ENCODE measurements around the gene NRIP1.

NRIP1 gene

GRCh38 chr21:15063814-15064575 lies 805 bp downstream of the NRIP1 start:
- no peak for DNase-seq (ENCODE audit: low read depth in 2 of 2)

- DNase-seq (ENCODE audit: low read depth in 2 of 2) = peak; percentile 23 to 46
These were observed 1.6 kb downstream of the NRIP1 start for GRCh38 chr21:15063081-15063813.

GRCh38 chr21:15062606-15062965 lies 2.2 kb downstream of the NRIP1 start:
- DNase-seq (ENCODE audit: low read depth in 2 of 2) = no peak

GRCh38 chr21:15061747-15062605 lies 2.8 kb downstream of the NRIP1 start:
- no peak for DNase-seq (ENCODE audit: low read depth in 2 of 2)

GRCh38 chr21:15061279-15061678 lies 3.5 kb downstream of the NRIP1 start:
- DNase-seq (ENCODE audit: low read depth in 2 of 2) = no peak

- DNase-seq (ENCODE audit: low read depth in 2 of 2) = no peak
These were observed 4.1 kb downstream of the NRIP1 start for GRCh38 chr21:15060543-15061175.

- no peak for DNase-seq (ENCODE audit: low read depth in 2 of 2)
These were observed 5.4 kb downstream of the NRIP1 start for GRCh38 chr21:15059397-15059796.

GRCh38 chr21:15058854-15059263 lies 5.9 kb downstream of the NRIP1 start:
- no peak for DNase-seq (ENCODE audit: low read depth in 2 of 2)

GRCh38 chr21:15057285-15057684 lies 7.5 kb downstream of the NRIP1 start:
- no peak for DNase-seq (ENCODE audit: low read depth in 2 of 2)

- DNase-seq (ENCODE audit: low read depth in 2 of 2) = no peak
These were observed 10.1 kb downstream of the NRIP1 start for GRCh38 chr21:15054606-15055239.

GRCh38 chr21:15054089-15054488 lies 10.7 kb downstream of the NRIP1 start:
- DNase-seq (ENCODE audit: low read depth in 2 of 2) = no peak

GRCh38 chr21:15053500-15053899 lies 11.3 kb downstream of the NRIP1 start:
- no peak for DNase-seq (ENCODE audit: low read depth in 2 of 2)

GRCh38 chr21:15052459-15052763 lies 12.4 kb downstream of the NRIP1 start:
- DNase-seq (ENCODE audit: low read depth in 2 of 2) = no peak

GRCh38 chr21:15051644-15052458 lies 12.9 kb downstream of the NRIP1 start:
- DNase-seq (ENCODE audit: low read depth in 2 of 2) = no peak

GRCh38 chr21:15050568-15051377 lies 14.0 kb downstream of the NRIP1 start:
- no peak for DNase-seq (ENCODE audit: low read depth in 2 of 2)

- DNase-seq (ENCODE audit: low read depth in 2 of 2) = no peak
These were observed 19.8 kb downstream of the NRIP1 start for GRCh38 chr21:15045017-15045416.

- DNase-seq (ENCODE audit: low read depth in 2 of 2) = no peak
These were observed 22.3 kb downstream of the NRIP1 start for GRCh38 chr21:15042531-15042930.

- no peak for DNase-seq (ENCODE audit: low read depth in 2 of 2)
These were observed 25.0 kb downstream of the NRIP1 start for GRCh38 chr21:15039607-15040299.

- no peak for DNase-seq (ENCODE audit: low read depth in 2 of 2)
These were observed 26.9 kb downstream of the NRIP1 start for GRCh38 chr21:15037900-15038293.
